Epidermal melanocyte (primary cell): ENCODE data around the gene TP53I11.

Experiments
- DNase-seq: peaks from one replicate; pipeline ENCODE4 v3.0.0; 2011; ENCODE audit warnings: low spot score; ENCODE audit not compliant: insufficient read length

Gene TP53I11

GRCh38 chr11:44915621-44916020 is 35.1 kb downstream of the TP53I11 start:
- no peak for DNase-seq

GRCh38 chr11:44915004-44915403 is 35.7 kb downstream of the TP53I11 start:
- no peak for DNase-seq

- DNase-seq, result no peak
These were observed 36.6 kb downstream of the TP53I11 start for GRCh38 chr11:44914105-44914504.

GRCh38 chr11:44913502-44913901 is 37.2 kb downstream of the TP53I11 start:
- no peak for DNase-seq

GRCh38 chr11:44912270-44912987 is 38.3 kb downstream of the TP53I11 start:
- DNase-seq, result no peak

- DNase-seq, result peak; percentile 88
These were observed 39.5 kb downstream of the TP53I11 start for GRCh38 chr11:44911029-44911814.

GRCh38 chr11:44910591-44910990 is 40.1 kb downstream of the TP53I11 start:
- no peak for DNase-seq

- no peak for DNase-seq
These were observed 41.1 kb downstream of the TP53I11 start for GRCh38 chr11:44909557-44909956.

GRCh38 chr11:44906649-44907048 is 44.0 kb downstream of the TP53I11 start:
- DNase-seq, result no peak

- DNase-seq, result no peak
These were observed 45.4 kb downstream of the TP53I11 start for GRCh38 chr11:44905131-44905866.

GRCh38 chr11:44904261-44905020 is 46.2 kb downstream of the TP53I11 start:
- DNase-seq, result no peak

GRCh38 chr11:44903518-44903917 is 47.2 kb downstream of the TP53I11 start:
- no peak for DNase-seq

GRCh38 chr11:44903035-44903434 is 47.6 kb downstream of the TP53I11 start:
- no peak for DNase-seq

GRCh38 chr11:44901786-44902185 is 48.9 kb downstream of the TP53I11 start:
- DNase-seq, result no peak

GRCh38 chr11:44901120-44901633 is 49.5 kb downstream of the TP53I11 start:
- DNase-seq, result no peak

- DNase-seq, result no peak
These were observed 50.7 kb downstream of the TP53I11 start for GRCh38 chr11:44899959-44900358.

- no peak for DNase-seq
These were observed 56.7 kb downstream of the TP53I11 start for GRCh38 chr11:44893846-44894617.

GRCh38 chr11:44893308-44893822 is 57.3 kb downstream of the TP53I11 start:
- no peak for DNase-seq

- no peak for DNase-seq
These were observed 57.8 kb downstream of the TP53I11 start for GRCh38 chr11:44892843-44893242.

- no peak for DNase-seq
These were observed 61.4 kb downstream of the TP53I11 start for GRCh38 chr11:44889266-44889665.
